Stomach (tissue), 9 donors: ENCODE data around the gene TSPAN17. TPM values are rescaled to one million over a fixed set of nuclear protein-coding genes. Genes with fewer than 3 reads are reported as not detected.
A peak's percentile ranks its signal among the peaks of the same experiment; 100 is the strongest.

Experiments used
- DNase-seq, 2 donors: peaks; one replicate each; pipeline versions ENCODE4 v3.0.0 to v3.0.0-alpha.2; 2013 to 2019
- H3K27ac ChIP-seq, 5 donors: fragments of 200-600 bp in 4 of 5; sonication (generic) in 4 of 5; one replicate each; pipeline ENCODE4 v1.5.1; 2013 to 2019; ENCODE audit warnings: mild to moderate bottlenecking in 1 of 5, moderate library complexity in 1 of 5
- H3K27me3 ChIP-seq, 3 donors: fragments of 200-600 bp; sonication (generic); one replicate each; pipeline ENCODE4 v1.5.1; 2017 to 2019; ENCODE audit warnings: mixed run types in 1 of 3
- H3K36me3 ChIP-seq, 4 donors: fragments of 200-600 bp; sonication (generic); 1 replicate in 3 of 4; 2 replicates in 1 of 4; pipeline ENCODE4 v1.5.1; 2016 to 2019
- H3K4me1 ChIP-seq, 4 donors: fragments of 200-600 bp; sonication (generic); one replicate each; pipeline ENCODE4 v1.5.1; 2016 to 2019
- H3K4me3 ChIP-seq, 4 donors: fragments of 200-600 bp; sonication (generic) in 3 of 4; one replicate each; pipeline ENCODE4 v1.5.1; 2016 to 2019; ENCODE audit warnings: mild to moderate bottlenecking in 1 of 4
- H3K9me3 ChIP-seq, 4 donors: fragments of 200-600 bp; sonication (generic); one replicate each; pipeline ENCODE4 v1.5.1; 2016 to 2019
- CTCF ChIP-seq, 7 experiments: fragments of 450-650 bp in 4 of 7; fragments of 200-600 bp in 3 of 7; sonication (generic) in 3 of 7; IDR thresholded peaks; one replicate each; pipeline ENCODE4 v1.5.1; 2016 to 2019; ENCODE audit warnings: antibody characterized with exemption in 7 of 7, control low read depth in 2 of 7, mild to moderate bottlenecking in 1 of 7
- EP300 ChIP-seq: sonication (generic); formaldehyde crosslinking; IDR thresholded peaks from one replicate; pipeline ENCODE4 v1.6.1; 2017; ENCODE audit warnings: antibody characterized with exemption
- POLR2A ChIP-seq, 4 donors: fragments of 450-650 bp; IDR thresholded peaks; one replicate each; pipeline ENCODE4 v1.6.1; 2016; ENCODE audit warnings: antibody characterized with exemption in 4 of 4, control low read depth in 2 of 4, mild to moderate bottlenecking in 1 of 4, moderate library complexity in 1 of 4
- POLR2AphosphoS5 ChIP-seq, 3 donors: sonication (generic); formaldehyde crosslinking; IDR thresholded peaks; one replicate each; pipeline ENCODE4 v1.6.1; 2016; ENCODE audit warnings: antibody characterized with exemption in 3 of 3
- WGBS, 5 donors: extraction: QIAGEN DNeasy Blood & Tissue Kit in 3 of 5; methylation state at CpG; one replicate each; pipeline versions ENCODE4 v1.1.5 to v1.1.7; 2013 to 2018; 5-methylcytosine and 5-hydroxymethylcytosine counted together
- intact Hi-C: fragments of 100-400 bp; cut with DNase I; formaldehyde crosslinking; loops from one replicate; pipeline ENCODE4 v1.15.1; 2023; ENCODE audit warnings: low total_unique reads
- polyA plus RNA-seq, 3 donors: library from polyadenylated mRNA; stranded (reverse); fragments of 200-250 nt; gene quantifications; one replicate each; pipeline ENCODE4 v1.2.3, GENCODE V29; 2013
- total RNA-seq, 5 donors: library from RNA; depleted of rRNA; stranded (reverse); fragments of >200 nt; gene quantifications; one replicate each; pipeline versions ENCODE4 v1.1.0 to v1.2.3, GENCODE V29; 2014 to 2016
- donor health status: healthy with polysubstance abuse.
- donor health status: Bipolar disorder and iron deficiency.
- donor health status: healthy.

Gene TSPAN17
- total and polyA plus RNA-seq, 8 donors, result 2.3 to 79.9 (median 21.7) TPM

GRCh38 chr5:176624938-176625337 is 22.3 kb upstream of the TSPAN17 start:
- Histone ChIP-seq H3K4me3 (no peak overlapping the region), H3K27me3 (peaks cover 16 to 99% (median 79%) of the 10 kb centered on the region in 3 donors), H3K36me3 (no peaks in the 10 kb centered on the region), H3K9me3 (no peaks in the 10 kb centered on the region), H3K4me1 (peaks cover 9 to 23% (median 17%) of the 10 kb centered on the region in 4 donors), H3K27ac (no peak overlapping the region)
- 63 to 76% (median 65%) methylated on average over 9 of the region's 9 CpGs for WGBS, 5 donors
- no peak for DNase-seq
- intact Hi-C loops, result no loop called here
- TF ChIP-seq CTCF (IDR thresholded peaks at IDR 0.05), result no peak
- no peak for TF ChIP-seq EP300
- TF ChIP-seq POLR2AphosphoS5 (IDR thresholded peaks at IDR 0.05), result no peak
- TF ChIP-seq POLR2A (IDR thresholded peaks at IDR 0.05), result no peak

GRCh38 chr5:176625512-176625911 is 21.8 kb upstream of the TSPAN17 start:
- Histone ChIP-seq H3K36me3 (no peaks in the 10 kb centered on the region), H3K27ac (no peak overlapping the region), H3K4me3 (no peak overlapping the region), H3K4me1 (peaks cover 12 to 23% (median 17%) of the 10 kb centered on the region in 4 donors), H3K9me3 (no peaks in the 10 kb centered on the region), H3K27me3 (peaks cover 13 to 99% (median 79%) of the 10 kb centered on the region in 3 donors)
- no peak for TF ChIP-seq EP300
- TF ChIP-seq POLR2A (IDR thresholded peaks at IDR 0.05), result no peak
- TF ChIP-seq CTCF (IDR thresholded peaks at IDR 0.05), result no peak
- no peak for TF ChIP-seq POLR2AphosphoS5 (IDR thresholded peaks at IDR 0.05)
- no peak for DNase-seq
- intact Hi-C loops, result no loop called here
- 71 to 85% (median 79%) methylated on average over 2 of the region's 2 CpGs for WGBS, 5 donors

DNA sequence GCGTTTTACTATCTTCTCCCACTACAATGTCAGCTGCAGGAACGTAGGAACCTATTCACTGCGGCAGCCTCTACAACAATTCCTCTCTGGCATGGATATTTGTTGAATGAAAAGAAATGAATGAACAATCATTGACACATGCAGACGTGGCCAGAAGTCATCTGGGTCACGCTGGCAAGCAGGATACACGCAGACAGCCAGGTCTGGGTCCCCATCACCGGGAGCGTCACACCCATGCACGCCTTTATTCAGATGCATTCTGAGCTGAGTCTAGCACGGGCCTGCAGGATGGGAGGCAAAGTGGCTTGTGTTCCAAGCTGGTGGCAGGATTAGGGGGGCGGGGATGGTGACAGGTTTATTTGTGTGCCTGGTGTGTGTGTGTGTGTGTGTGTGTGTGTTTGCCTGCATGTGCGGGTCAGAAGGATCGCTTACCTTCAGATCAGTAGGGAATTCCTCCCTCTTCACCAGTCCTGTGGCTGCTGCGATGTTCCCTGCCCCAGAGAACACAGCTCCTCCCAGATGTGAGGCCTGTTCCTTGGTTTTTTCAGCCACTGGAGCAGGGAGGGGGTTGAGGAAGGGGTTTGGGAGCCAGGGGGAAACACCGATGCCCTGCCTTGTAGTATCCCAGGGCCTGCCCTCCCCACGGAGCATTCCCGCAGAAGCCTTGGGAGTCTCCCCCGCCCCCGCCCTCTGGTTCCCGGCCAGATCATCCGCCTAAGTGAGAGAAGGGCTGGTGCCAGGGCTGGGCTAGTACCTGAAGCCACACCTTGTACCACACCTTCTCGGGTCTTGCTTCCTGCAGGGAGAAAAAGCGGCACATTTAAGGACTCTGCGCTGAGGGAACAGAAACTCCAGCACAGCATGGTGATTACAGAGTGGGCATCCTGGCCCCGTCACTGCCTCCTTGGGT is 21.1 kb upstream of the TSPAN17 start:
- intact Hi-C loops, result no loop called here
- H3K9me3 ChIP-seq, result no peaks in the 10 kb centered on the region
- DNase-seq, result peak; percentile 41 to 49
- peaks cover 13 to 23% (median 20%) of the 10 kb centered on the region in 4 donors for H3K4me1 ChIP-seq
- WGBS, 5 donors, result 25 to 48% (median 32%) methylated on average over 20 to 25 of the region's 25 CpGs
- H3K36me3 ChIP-seq, result no peaks in the 10 kb centered on the region
- peaks cover 11 to 99% (median 79%) of the 10 kb centered on the region in 3 donors for H3K27me3 ChIP-seq
- TF ChIP-seq POLR2A (IDR thresholded peaks at IDR 0.05), result no peak
- no peak for TF ChIP-seq CTCF (IDR thresholded peaks at IDR 0.05)
- TF ChIP-seq POLR2AphosphoS5 (IDR thresholded peaks at IDR 0.05), result no peak
- TF ChIP-seq EP300, result no peak
- no peak overlapping the region for H3K4me3 ChIP-seq
- no peak overlapping the region for H3K27ac ChIP-seq

DNA sequence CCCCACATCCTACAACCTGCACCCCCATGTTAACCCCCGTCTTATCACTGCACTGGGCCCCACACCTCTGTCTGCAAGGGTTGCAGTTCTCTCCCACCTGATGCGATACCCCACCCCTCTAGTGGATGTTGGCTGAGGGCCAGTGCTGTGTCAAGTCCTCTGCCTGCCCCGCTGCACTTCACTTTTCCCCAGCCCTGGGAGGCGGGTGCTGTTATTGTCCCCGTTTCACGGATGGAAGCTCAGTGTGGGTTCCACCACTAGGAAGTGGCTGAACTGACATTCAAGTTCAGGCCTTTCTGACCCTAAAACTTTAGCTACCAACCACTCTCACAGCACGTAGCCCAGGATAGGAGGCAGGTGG is 20.4 kb upstream of the TSPAN17 start:
- intact Hi-C loops, result no loop called here
- H3K27ac ChIP-seq, result no peak overlapping the region
- no peaks in the 10 kb centered on the region for H3K9me3 ChIP-seq
- 27 to 38% (median 33%) methylated on average over 7 of the region's 7 CpGs for WGBS, 5 donors
- H3K4me1 ChIP-seq, result peaks cover 13 to 23% (median 20%) of the 10 kb centered on the region in 4 donors
- no peak overlapping the region for H3K4me3 ChIP-seq
- no peaks in the 10 kb centered on the region for H3K36me3 ChIP-seq
- no peak for DNase-seq
- no peak for TF ChIP-seq POLR2AphosphoS5 (IDR thresholded peaks at IDR 0.05)
- no peak for TF ChIP-seq EP300
- no peak for TF ChIP-seq POLR2A (IDR thresholded peaks at IDR 0.05)
- TF ChIP-seq CTCF (IDR thresholded peaks at IDR 0.05), result no peak
- H3K27me3 ChIP-seq, result peaks cover 11 to 99% (median 78%) of the 10 kb centered on the region in 3 donors
